Transverse colon (tissue), 4 donors: Measurements from ENCODE around the gene DDIAS. TPM values are rescaled to one million over a fixed set of nuclear protein-coding genes. Genes with fewer than 3 reads are reported as not detected.
A peak's percentile ranks its signal among the peaks of the same experiment; 100 is the strongest.

ENCODE experiments used
- DNase-seq: peaks from one replicate; pipeline ENCODE4 v3.0.0-alpha.2; 2019
- H3K27ac ChIP-seq, 4 donors: fragments of 200-600 bp; sonication (generic); 2 replicates each; pipeline ENCODE4 v1.5.1; 2016 to 2018; ENCODE audit warnings: inconsistent platforms in 4 of 4
- H3K27me3 ChIP-seq: fragments of 200-600 bp; sonication (generic); 2 replicates; pipeline ENCODE4 v1.5.1; 2017; ENCODE audit warnings: inconsistent platforms
- H3K36me3 ChIP-seq, 4 donors: fragments of 200-600 bp; sonication (generic); 2 replicates each; pipeline ENCODE4 v1.5.1; 2017 to 2019; ENCODE audit warnings: inconsistent platforms in 4 of 4
- H3K4me1 ChIP-seq, 4 donors: fragments of 200-600 bp; sonication (generic); 2 replicates each; pipeline ENCODE4 v1.5.1; 2017 to 2020; ENCODE audit warnings: inconsistent platforms in 4 of 4
- H3K4me3 ChIP-seq, 4 donors: fragments of 200-600 bp; sonication (generic); 1 replicate in 1 of 4; 2 replicates in 3 of 4; pipeline versions ENCODE4 v1.5.1 to v1.6.1; 2017 to 2019; ENCODE audit warnings: inconsistent platforms in 4 of 4
- H3K9me3 ChIP-seq, 2 donors: fragments of 200-600 bp; sonication (generic); 2 replicates each; pipeline ENCODE4 v1.5.1; 2017 to 2019; ENCODE audit warnings: inconsistent platforms in 2 of 2
- EP300 ChIP-seq: sonication (generic); formaldehyde crosslinking; IDR thresholded peaks from one replicate; pipeline ENCODE4 v1.6.1; 2017; ENCODE audit warnings: antibody characterized with exemption, low read depth
- POLR2A ChIP-seq: fragments of 450-650 bp; IDR thresholded peaks from one replicate; pipeline ENCODE4 v1.6.1; 2016; ENCODE audit warnings: antibody characterized with exemption, mild to moderate bottlenecking, moderate library complexity
- POLR2AphosphoS5 ChIP-seq, 3 donors: sonication (generic); formaldehyde crosslinking; IDR thresholded peaks; one replicate each; pipeline ENCODE4 v1.6.1; 2016; ENCODE audit warnings: antibody characterized with exemption in 3 of 3
- WGBS, 2 donors: methylation state at CpG; one replicate each; pipeline ENCODE4 v1.1.5; 2018; ENCODE audit warnings: low coverage in 1 of 2; 5-methylcytosine and 5-hydroxymethylcytosine counted together
- in situ Hi-C, 4 donors: fragments of 200-750 bp; cut with MboI; loops; one replicate each; pipeline versions ENCODE4 v1.15.0 to v1.15.1; 2017; ENCODE audit warnings: low sequenced_read_pairs in 3 of 4, low pct_ligation_motif_present in 1 of 4, low pct_unique_long_range_greater_than_20kb in 1 of 4
- intact Hi-C: fragments of 100-400 bp; cut with DNase I; formaldehyde crosslinking; loops from one replicate; pipeline ENCODE4 v1.15.1; 2023; ENCODE audit warnings: low total_unique reads
- total RNA-seq, 4 donors: library from RNA; depleted of rRNA; stranded (reverse); fragments of >200 nt; gene quantifications; one replicate each; pipeline ENCODE4 v1.1.0, GENCODE V29; 2016
- TF ChIP-seq, protein P1 (sequence below), 5 experiments: fragments of 200-600 bp in 3 of 5; fragments of 450-650 bp in 2 of 5; sonication (generic) in 3 of 5; IDR thresholded peaks; 1 replicate in 2 of 5; 2 replicates in 3 of 5; pipeline ENCODE4 v1.5.1; 2016 to 2017; ENCODE audit warnings: antibody characterized with exemption in 5 of 5, inconsistent platforms in 3 of 5, mild to moderate bottlenecking in 2 of 5, moderate library complexity in 1 of 5

DDIAS gene
- total RNA-seq, 4 donors from 2014 or later: 0.95 to 1.1 TPM; not detected in 2

DNA sequence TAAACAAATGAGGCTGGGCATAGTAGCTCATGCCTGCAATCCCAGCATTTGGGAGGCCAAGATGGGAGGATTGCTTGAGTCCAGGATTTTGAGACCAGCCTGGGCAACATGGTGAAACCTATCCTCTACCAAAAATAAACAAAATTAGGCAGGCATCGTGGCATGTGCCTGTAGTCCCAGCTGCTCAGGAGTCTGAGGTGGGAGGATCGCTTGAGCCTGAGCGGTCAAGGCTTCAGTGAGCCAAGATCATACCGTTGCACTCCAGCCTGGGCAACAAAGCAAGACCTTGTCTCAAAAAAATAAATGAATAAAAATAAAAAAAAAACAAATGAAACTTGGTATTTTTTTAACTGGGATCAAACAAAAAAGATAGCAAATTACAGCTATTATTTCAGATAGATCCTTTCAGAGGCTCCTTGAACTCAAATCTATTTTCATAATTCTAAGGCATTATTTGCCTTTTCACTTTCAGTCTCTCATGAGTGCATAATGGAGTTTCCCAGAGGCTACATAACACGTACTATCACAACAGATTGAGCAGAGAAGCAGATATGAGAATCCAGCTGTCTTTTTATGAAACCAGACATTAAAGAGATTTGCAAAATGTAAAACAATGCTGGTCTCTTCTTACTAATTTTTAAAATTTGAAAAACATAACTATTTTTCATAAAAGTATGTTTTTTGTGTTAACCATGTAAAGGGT is 23.1 kb downstream of the DDIAS start:
- DNase-seq: no peak
- TF ChIP-seq POLR2AphosphoS5 (IDR thresholded peaks at IDR 0.05) (no peak), POLR2A (no peak), EP300 (no peak)
- TF ChIP-seq, protein P1, sequence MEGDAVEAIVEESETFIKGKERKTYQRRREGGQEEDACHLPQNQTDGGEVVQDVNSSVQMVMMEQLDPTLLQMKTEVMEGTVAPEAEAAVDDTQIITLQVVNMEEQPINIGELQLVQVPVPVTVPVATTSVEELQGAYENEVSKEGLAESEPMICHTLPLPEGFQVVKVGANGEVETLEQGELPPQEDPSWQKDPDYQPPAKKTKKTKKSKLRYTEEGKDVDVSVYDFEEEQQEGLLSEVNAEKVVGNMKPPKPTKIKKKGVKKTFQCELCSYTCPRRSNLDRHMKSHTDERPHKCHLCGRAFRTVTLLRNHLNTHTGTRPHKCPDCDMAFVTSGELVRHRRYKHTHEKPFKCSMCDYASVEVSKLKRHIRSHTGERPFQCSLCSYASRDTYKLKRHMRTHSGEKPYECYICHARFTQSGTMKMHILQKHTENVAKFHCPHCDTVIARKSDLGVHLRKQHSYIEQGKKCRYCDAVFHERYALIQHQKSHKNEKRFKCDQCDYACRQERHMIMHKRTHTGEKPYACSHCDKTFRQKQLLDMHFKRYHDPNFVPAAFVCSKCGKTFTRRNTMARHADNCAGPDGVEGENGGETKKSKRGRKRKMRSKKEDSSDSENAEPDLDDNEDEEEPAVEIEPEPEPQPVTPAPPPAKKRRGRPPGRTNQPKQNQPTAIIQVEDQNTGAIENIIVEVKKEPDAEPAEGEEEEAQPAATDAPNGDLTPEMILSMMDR (IDR thresholded peaks at IDR 0.05): no peak
- Histone ChIP-seq H3K4me3 (no peak overlapping the region), H3K27me3 (no peaks in the 10 kb centered on the region), H3K27ac (no peak overlapping the region), H3K36me3 (no peaks in the 10 kb centered on the region), H3K4me1 (peaks cover 0 to 8% (median 0%) of the 10 kb centered on the region in 4 donors), H3K9me3 (no peaks in the 10 kb centered on the region)
- in situ Hi-C loops: loop anchor here in 2 of 4 donors (25.0 kb wide), 2 partner anchors 163 to 238 kb away; partner anchors contain the start of gene PCF11 (in 1 of the 2)
- 85 to 88% methylated on average over 5 of the region's 5 CpGs for WGBS, 2 donors
- intact Hi-C loops: no loop called here

- in situ Hi-C loops: no loop called here
- TF ChIP-seq POLR2A: no peak
- TF ChIP-seq, protein P1 (IDR thresholded peaks at IDR 0.05): peak; percentile 73 to 89 (median 81)
- H3K36me3 ChIP-seq: no peaks in the 10 kb centered on the region
- H3K4me1 ChIP-seq: no peaks in the 10 kb centered on the region
- no peak overlapping the region for H3K4me3 ChIP-seq
- H3K27me3 ChIP-seq: no peaks in the 10 kb centered on the region
- no peak for DNase-seq
- H3K27ac ChIP-seq: no peak overlapping the region
- intact Hi-C loops: no loop called here
- H3K9me3 ChIP-seq: no peaks in the 10 kb centered on the region
Observed at GRCh38 chr11:82927264-82927880, 25.8 kb downstream of the DDIAS start.

DNA sequence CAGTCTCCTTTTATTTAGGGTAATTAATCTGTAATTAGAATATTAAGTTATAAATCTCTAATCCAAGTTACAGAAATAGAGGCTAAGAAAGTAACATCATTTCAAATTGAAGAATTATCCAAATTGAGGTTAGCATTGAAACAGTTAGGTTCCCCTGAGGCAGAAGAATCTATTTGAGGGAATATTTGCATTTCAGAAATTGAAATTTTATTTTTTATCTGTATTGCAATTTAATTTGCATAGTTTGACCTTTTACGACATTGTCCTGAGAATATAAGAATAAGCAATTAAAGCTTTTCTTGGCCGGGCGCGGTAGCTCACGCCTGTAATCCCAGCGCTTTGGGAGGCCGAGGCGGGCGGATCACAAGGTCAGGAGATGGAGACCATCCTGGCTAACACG is 27.6 kb downstream of the DDIAS start:
- no peaks in the 10 kb centered on the region for H3K4me1 ChIP-seq
- intact Hi-C loops: no loop called here
- no peak overlapping the region for H3K27ac ChIP-seq
- no peaks in the 10 kb centered on the region for H3K36me3 ChIP-seq
- H3K27me3 ChIP-seq: no peaks in the 10 kb centered on the region
- no peak overlapping the region for H3K4me3 ChIP-seq
- DNase-seq: no peak
- 87 to 92% methylated on average over 10 of the region's 10 CpGs for WGBS, 2 donors
- TF ChIP-seq, protein P1 (IDR thresholded peaks at IDR 0.05): no peak
- no peak for TF ChIP-seq EP300
- TF ChIP-seq POLR2AphosphoS5 (IDR thresholded peaks at IDR 0.05): no peak
- TF ChIP-seq POLR2A: no peak
- H3K9me3 ChIP-seq: no peaks in the 10 kb centered on the region
- in situ Hi-C loops: no loop called here

DNA sequence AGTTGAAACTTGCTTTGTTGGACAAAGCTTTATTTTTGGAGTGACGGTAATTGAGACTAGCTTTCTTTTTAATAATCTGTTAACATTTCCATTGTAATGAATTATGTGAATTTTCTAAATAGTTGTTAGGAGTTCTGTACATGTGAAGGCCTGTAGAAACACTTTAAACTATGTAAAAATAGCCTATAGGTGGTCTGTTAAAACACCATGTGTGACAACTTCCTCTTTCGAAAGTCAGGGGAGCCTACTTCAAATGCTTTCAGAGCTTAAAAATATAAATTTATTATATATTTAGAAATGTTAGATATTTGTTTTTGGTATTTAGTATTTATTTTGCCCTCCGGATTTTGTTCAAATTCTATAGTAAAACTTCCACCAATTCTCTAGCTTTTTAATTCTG is 28.7 kb downstream of the DDIAS start:
- H3K36me3 ChIP-seq: no peaks in the 10 kb centered on the region
- H3K4me1 ChIP-seq: no peaks in the 10 kb centered on the region
- no peaks in the 10 kb centered on the region for H3K27me3 ChIP-seq
- no peak for TF ChIP-seq POLR2A
- TF ChIP-seq POLR2AphosphoS5 (IDR thresholded peaks at IDR 0.05): no peak
- TF ChIP-seq EP300: no peak
- TF ChIP-seq, protein P1 (IDR thresholded peaks at IDR 0.05): no peak
- no peak for DNase-seq
- no peak overlapping the region for H3K27ac ChIP-seq
- no peak overlapping the region for H3K4me3 ChIP-seq
- in situ Hi-C loops: no loop called here
- WGBS, 2 donors: 83 to 100% methylated on average over 2 to 3 of the region's 3 CpGs
- intact Hi-C loops: no loop called here
- H3K9me3 ChIP-seq: no peaks in the 10 kb centered on the region
